WI38 (cell line): ENCODE data around the gene GRIN2D.

Experiments
- H3K4me3 ChIP-seq: 2 replicates; pipeline ENCODE4 v1.5.1; 2011; ENCODE audit warnings: low read depth, mild to moderate bottlenecking, control low read depth, low read length
- CTCF ChIP-seq: IDR thresholded peaks from 2 replicates; pipeline ENCODE4 v1.5.1; 2012; ENCODE audit warnings: low read depth, mild to moderate bottlenecking, control low read depth, low read length

Gene GRIN2D

GRCh38 chr19:48353677-48354076, 39.8 kb upstream of the GRIN2D start:
- no peak for TF ChIP-seq CTCF
- H3K4me3 ChIP-seq: no peak overlapping the region

GRCh38 chr19:48354332-48354992, 39.0 kb upstream of the GRIN2D start:
- TF ChIP-seq CTCF: no peak
- H3K4me3 ChIP-seq: no peak overlapping the region

GRCh38 chr19:48355365-48355954, 38.0 kb upstream of the GRIN2D start:
- no peak for TF ChIP-seq CTCF
- H3K4me3 ChIP-seq: no peak overlapping the region

- no peak overlapping the region for H3K4me3 ChIP-seq
- no peak for TF ChIP-seq CTCF
Measured at GRCh38 chr19:48359123-48359522, 34.3 kb upstream of the GRIN2D start.

- no peak overlapping the region for H3K4me3 ChIP-seq
- TF ChIP-seq CTCF: no peak
Measured at GRCh38 chr19:48361912-48362311, 31.6 kb upstream of the GRIN2D start.

GRCh38 chr19:48362716-48363499, 30.6 kb upstream of the GRIN2D start:
- no peak for TF ChIP-seq CTCF
- H3K4me3 ChIP-seq: peak overlapping the region; percentile 79

- H3K4me3 ChIP-seq: peak overlapping the region; percentile 79
- TF ChIP-seq CTCF: no peak
Measured at GRCh38 chr19:48363500-48363809, 30.0 kb upstream of the GRIN2D start.
